Smooth muscle cell (in vitro differentiated cells): ENCODE measurements around the gene SPRTN. TPM values are rescaled to one million over a fixed set of nuclear protein-coding genes. Genes with fewer than 3 reads are reported as not detected.

Experiments
- DNase-seq: peaks from one replicate; lab custom pipeline; 2025; ENCODE audit not compliant: unreplicated experiment; lab: John Stamatoyannopoulos, UW
- H2AFZ ChIP-seq: fragments of 200-600 bp; sonication (generic); 2 replicates; pipeline ENCODE4 v1.6.0; 2016; ENCODE audit warnings: antibody characterized with exemption, low read depth, mild to moderate bottlenecking
- H3F3A ChIP-seq: fragments of 200-600 bp; sonication (generic); 2 replicates; pipeline ENCODE4 v1.6.0; 2017; ENCODE audit warnings: antibody characterized with exemption, low read depth
- H3K27ac ChIP-seq: fragments of 200-600 bp; sonication (generic); 2 replicates; pipeline ENCODE4 v1.5.1; 2016; ENCODE audit warnings: low read depth, mild to moderate bottlenecking
- H3K27me3 ChIP-seq: fragments of 200-600 bp; sonication (generic); 2 replicates; pipeline ENCODE4 v1.6.1; 2016; ENCODE audit warnings: low read depth, mild to moderate bottlenecking
- H3K36me3 ChIP-seq: fragments of 200-600 bp; sonication (generic); 2 replicates; pipeline ENCODE4 v1.5.1; 2016; ENCODE audit warnings: low read depth
- H3K4me1 ChIP-seq: fragments of 200-600 bp; sonication (generic); 2 replicates; pipeline ENCODE4 v1.5.1; 2016; ENCODE audit warnings: low read depth
- H3K4me2 ChIP-seq: fragments of 200-600 bp; sonication (generic); 2 replicates; pipeline ENCODE4 v1.6.0; 2016; ENCODE audit warnings: mild to moderate bottlenecking
- H3K4me3 ChIP-seq: fragments of 200-600 bp; sonication (generic); 2 replicates; pipeline ENCODE4 v1.5.1; 2016; ENCODE audit warnings: mild to moderate bottlenecking
- H3K79me2 ChIP-seq: fragments of 200-600 bp; sonication (generic); 2 replicates; pipeline ENCODE4 v1.6.0; 2016; ENCODE audit warnings: low read depth, mild to moderate bottlenecking
- H3K9ac ChIP-seq: fragments of 200-600 bp; sonication (generic); 2 replicates; pipeline ENCODE4 v1.6.0; 2016; ENCODE audit warnings: low read depth
- H3K9me3 ChIP-seq: fragments of 200-600 bp; sonication (generic); replicated peaks from 2 replicates; pipeline ENCODE4 v1.5.1; 2016; ENCODE audit warnings: low read depth
- H4K20me1 ChIP-seq: fragments of 200-600 bp; sonication (generic); 2 replicates; pipeline ENCODE4 v1.6.0; 2016; ENCODE audit warnings: low read depth
- CTCF ChIP-seq: fragments of 200-600 bp; sonication (generic); IDR thresholded peaks from 2 replicates; pipeline ENCODE4 v1.5.1; 2017; ENCODE audit warnings: borderline replicate concordance, mild to moderate bottlenecking, antibody characterized with exemption; ENCODE audit not compliant: insufficient read depth, poor library complexity, severe bottlenecking
- WGBS: methylation state at CpG from one replicate; pipeline ENCODE4 v1.1.7; 2016; ENCODE audit warnings: low lambda C conversion rate; 5-methylcytosine and 5-hydroxymethylcytosine counted together
- polyA plus RNA-seq: library from polyadenylated mRNA; unstranded; fragments of >200 nt; fragmentation: Nextera tagmentation; extraction: Ambion mirVana; gene quantifications from 2 replicates; pipeline ENCODE4 v1.2.1, GENCODE V29; 2016
- total RNA-seq: library from RNA; depleted of rRNA; stranded (reverse); fragments of >200 nt; gene quantifications from 2 replicates; pipeline ENCODE4 v1.2.3, GENCODE V29; 2014

The SPRTN gene
- total and polyA plus RNA-seq, 2 experiments from 2014 or later, result 9.6 to 16.9 TPM

GRCh38 chr1:231327617-231328016 is 10.5 kb upstream of the SPRTN start:
- Histone ChIP-seq H3K4me3 (no peak overlapping the region), H3K79me2 (peaks cover 5% of the 10 kb centered on the region), H3K27ac (no peak overlapping the region), H3K36me3 (no peaks in the 10 kb centered on the region), H3K9ac (no peak overlapping the region), H4K20me1 (peaks cover 19% of the 10 kb centered on the region), H3K4me1 (no peaks in the 10 kb centered on the region), H2AFZ (no peak overlapping the region), H3K4me2 (no peak overlapping the region), H3K27me3 (no peaks in the 10 kb centered on the region), H3F3A (no peaks in the 10 kb centered on the region), H3K9me3 (no peaks in the 10 kb centered on the region)
- DNase-seq, result no peak
- WGBS, result 82% methylated on average over 5 of the region's 5 CpGs
- no peak for TF ChIP-seq CTCF

- no peak for DNase-seq
- H3K9ac ChIP-seq, result no peak overlapping the region
- 97% methylated on average over 7 of the region's 7 CpGs for WGBS
Observed at GRCh38 chr1:231329483-231329882, 8.6 kb upstream of the SPRTN start.

GRCh38 chr1:231332761-231333160 is 5.3 kb upstream of the SPRTN start:
- Histone ChIP-seq H4K20me1 (peaks cover 64% of the 10 kb centered on the region), H3K9ac (no peak overlapping the region), H3K4me3 (peak overlapping the region; percentile 81), H3F3A (no peaks in the 10 kb centered on the region), H3K27ac (no peak overlapping the region), H2AFZ (no peak overlapping the region), H3K4me1 (peaks cover 41% of the 10 kb centered on the region), H3K36me3 (no peaks in the 10 kb centered on the region), H3K9me3 (no peaks in the 10 kb centered on the region), H3K79me2 (peaks cover 51% of the 10 kb centered on the region), H3K4me2 (peak overlapping the region; percentile 95), H3K27me3 (no peaks in the 10 kb centered on the region)
- TF ChIP-seq CTCF, result no peak
- DNase-seq, result no peak
- WGBS, result 98% methylated on average over 1 of the region's 1 CpG

More at GRCh38 chr1:231329483-231329882, 8.6 kb upstream of the SPRTN start:
- H4K20me1 ChIP-seq, result peaks cover 37% of the 10 kb centered on the region
- TF ChIP-seq CTCF, result no peak
- peaks cover 18% of the 10 kb centered on the region for H3K4me1 ChIP-seq
- no peak overlapping the region for H3K27ac ChIP-seq
- no peak overlapping the region for H3K4me2 ChIP-seq
- H3F3A ChIP-seq, result no peaks in the 10 kb centered on the region
- no peaks in the 10 kb centered on the region for H3K27me3 ChIP-seq
- H3K36me3 ChIP-seq, result no peaks in the 10 kb centered on the region
- no peak overlapping the region for H3K4me3 ChIP-seq
- H3K9me3 ChIP-seq, result no peaks in the 10 kb centered on the region
- peaks cover 23% of the 10 kb centered on the region for H3K79me2 ChIP-seq
- H2AFZ ChIP-seq, result no peak overlapping the region

GRCh38 chr1:231334079-231334666 is 3.9 kb upstream of the SPRTN start:
- Histone ChIP-seq H3K4me3 (peak overlapping the region; percentile 81), H3K27me3 (no peaks in the 10 kb centered on the region), H3K27ac (no peak overlapping the region), H3K4me1 (peaks cover 44% of the 10 kb centered on the region), H3K79me2 (peaks cover 59% of the 10 kb centered on the region), H3F3A (no peaks in the 10 kb centered on the region), H3K4me2 (peak overlapping the region; percentile 95), H4K20me1 (peaks cover 64% of the 10 kb centered on the region), H3K9ac (peak overlapping the region; percentile 54), H3K36me3 (no peaks in the 10 kb centered on the region), H3K9me3 (no peaks in the 10 kb centered on the region), H2AFZ (no peak overlapping the region)
- no peak for DNase-seq
- TF ChIP-seq CTCF, result no peak
- WGBS, result 81% methylated on average over 1 of the region's 1 CpG
